Osteocyte (in vitro differentiated cells): ENCODE results near the gene ERCC3. TPM values are rescaled to one million over a fixed set of nuclear protein-coding genes. Genes with fewer than 3 reads are reported as not detected.

Experiments used
- DNase-seq: peaks from one replicate; pipeline ENCODE4 v3.0.0; 2021; ENCODE audit warnings: mixed read lengths; ENCODE audit not compliant: unreplicated experiment; ENCODE audit errors: extremely low spot score
- H3K27ac Mint-ChIP-seq: one replicate; pipeline ENCODE4 v1.8.0; 2021; ENCODE audit warnings: mild to moderate bottlenecking, mixed read lengths; ENCODE audit not compliant: unreplicated experiment
- H3K27me3 Mint-ChIP-seq: one replicate; pipeline ENCODE4 v1.8.0; 2021; ENCODE audit warnings: mixed read lengths; ENCODE audit not compliant: unreplicated experiment
- H3K36me3 Mint-ChIP-seq: one replicate; pipeline ENCODE4 v1.8.0; 2021; ENCODE audit warnings: mixed read lengths; ENCODE audit not compliant: unreplicated experiment
- H3K4me1 Mint-ChIP-seq: one replicate; pipeline ENCODE4 v1.8.0; 2021; ENCODE audit warnings: mixed read lengths; ENCODE audit not compliant: unreplicated experiment
- H3K4me3 Mint-ChIP-seq: one replicate; pipeline ENCODE4 v1.8.0; 2021; ENCODE audit warnings: mild to moderate bottlenecking, moderate library complexity, mixed read lengths; ENCODE audit not compliant: unreplicated experiment
- H3K9me3 Mint-ChIP-seq: one replicate; pipeline ENCODE4 v1.8.0; 2021; ENCODE audit warnings: mixed read lengths; ENCODE audit not compliant: unreplicated experiment
- CTCF ChIP-seq: fragments of 200-600 bp; sonication (generic); IDR thresholded peaks from 2 replicates; pipeline ENCODE4 v1.5.0; 2021; ENCODE audit warnings: antibody characterized with exemption, mild to moderate bottlenecking, moderate library complexity
- total RNA-seq: library from RNA; stranded (reverse); gene quantifications from 2 replicates; pipeline ENCODE4 v1.2.1, GENCODE V29; 2021

ERCC3 gene
- total RNA-seq, 1 donor from 2014 or later: 50.3 TPM

GRCh38 chr2:127330753-127331152 lies 36.8 kb upstream of the ERCC3 start:
- H3K36me3 Mint-ChIP-seq: peaks cover 33% of the 10 kb centered on the region
- TF ChIP-seq CTCF: no peak

DNA sequence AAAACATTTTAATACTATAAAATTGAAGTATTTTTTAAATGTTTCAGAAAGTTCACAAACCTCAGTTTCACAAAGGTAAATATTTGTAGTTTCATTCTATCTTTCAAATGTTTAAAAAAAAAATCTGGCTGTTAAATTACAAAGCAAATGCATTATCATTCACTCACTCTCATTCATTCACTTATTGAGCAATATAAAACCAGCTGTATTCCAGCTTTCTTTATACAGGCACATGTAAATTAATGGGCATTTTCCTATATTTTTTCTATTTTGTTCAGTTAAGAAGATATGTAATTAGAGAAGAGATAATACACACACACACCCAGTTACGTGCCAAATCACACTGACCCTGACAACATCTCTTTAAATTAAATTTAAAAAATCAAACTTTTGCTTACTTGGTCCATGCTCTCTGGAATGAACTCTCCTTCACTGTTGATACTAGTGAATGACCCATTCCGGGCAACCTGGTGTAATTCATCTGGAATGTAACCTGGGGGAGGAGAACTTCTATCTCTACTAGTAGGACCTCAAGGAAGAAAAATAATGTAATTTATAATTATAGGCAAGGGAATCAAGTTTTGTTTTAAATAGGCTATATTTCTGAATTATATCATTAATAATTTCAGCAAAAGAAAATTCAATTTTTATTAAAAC lies 32.5 kb upstream of the ERCC3 start:
- H3K4me1 Mint-ChIP-seq: no peaks in the 10 kb centered on the region
- TF ChIP-seq CTCF: no peak
- H3K9me3 Mint-ChIP-seq: no peaks in the 10 kb centered on the region
- H3K4me3 Mint-ChIP-seq: no peak overlapping the region
- H3K36me3 Mint-ChIP-seq: peaks cover 17% of the 10 kb centered on the region
- no peak overlapping the region for H3K27ac Mint-ChIP-seq
- DNase-seq: no peak
- no peaks in the 10 kb centered on the region for H3K27me3 Mint-ChIP-seq

More at GRCh38 chr2:127330753-127331152, 36.8 kb upstream of the ERCC3 start:
- H3K4me1 Mint-ChIP-seq: no peaks in the 10 kb centered on the region
- no peak for DNase-seq
- H3K9me3 Mint-ChIP-seq: no peaks in the 10 kb centered on the region
- no peak overlapping the region for H3K4me3 Mint-ChIP-seq
- no peaks in the 10 kb centered on the region for H3K27me3 Mint-ChIP-seq
- H3K27ac Mint-ChIP-seq: no peak overlapping the region

GRCh38 chr2:127324635-127325034 lies 30.7 kb upstream of the ERCC3 start:
- no peak overlapping the region for H3K27ac Mint-ChIP-seq
- H3K4me3 Mint-ChIP-seq: no peak overlapping the region
- no peak for DNase-seq
- H3K9me3 Mint-ChIP-seq: peaks cover 9% of the 10 kb centered on the region
- H3K4me1 Mint-ChIP-seq: no peaks in the 10 kb centered on the region
- peaks cover 30% of the 10 kb centered on the region for H3K36me3 Mint-ChIP-seq
- H3K27me3 Mint-ChIP-seq: no peaks in the 10 kb centered on the region
- peak; percentile 81 for TF ChIP-seq CTCF

DNA sequence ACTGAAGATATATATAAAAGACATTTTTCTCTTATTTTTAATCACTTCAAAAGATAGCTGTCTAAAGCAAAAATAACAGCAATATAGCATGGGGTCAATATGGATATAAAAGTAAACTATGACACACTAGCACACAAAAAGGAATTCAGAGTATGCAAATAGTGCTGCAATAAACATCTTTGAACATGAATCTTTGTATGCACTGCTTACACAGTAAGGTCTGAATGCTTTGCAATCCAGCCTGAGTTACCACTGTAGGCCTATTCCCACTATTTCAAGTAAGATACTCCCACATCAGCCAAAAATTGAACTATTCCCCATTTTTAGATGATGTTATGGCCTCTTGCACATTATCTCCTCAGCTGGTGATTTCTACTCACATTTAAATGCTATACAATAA lies 27.4 kb upstream of the ERCC3 start:
- Mint-ChIP-seq H3K4me1 (no peaks in the 10 kb centered on the region), H3K36me3 (peaks cover 38% of the 10 kb centered on the region), H3K27ac (no peak overlapping the region), H3K4me3 (no peak overlapping the region), H3K27me3 (no peaks in the 10 kb centered on the region), H3K9me3 (peaks cover 9% of the 10 kb centered on the region)
- no peak for DNase-seq
- no peak for TF ChIP-seq CTCF

DNA sequence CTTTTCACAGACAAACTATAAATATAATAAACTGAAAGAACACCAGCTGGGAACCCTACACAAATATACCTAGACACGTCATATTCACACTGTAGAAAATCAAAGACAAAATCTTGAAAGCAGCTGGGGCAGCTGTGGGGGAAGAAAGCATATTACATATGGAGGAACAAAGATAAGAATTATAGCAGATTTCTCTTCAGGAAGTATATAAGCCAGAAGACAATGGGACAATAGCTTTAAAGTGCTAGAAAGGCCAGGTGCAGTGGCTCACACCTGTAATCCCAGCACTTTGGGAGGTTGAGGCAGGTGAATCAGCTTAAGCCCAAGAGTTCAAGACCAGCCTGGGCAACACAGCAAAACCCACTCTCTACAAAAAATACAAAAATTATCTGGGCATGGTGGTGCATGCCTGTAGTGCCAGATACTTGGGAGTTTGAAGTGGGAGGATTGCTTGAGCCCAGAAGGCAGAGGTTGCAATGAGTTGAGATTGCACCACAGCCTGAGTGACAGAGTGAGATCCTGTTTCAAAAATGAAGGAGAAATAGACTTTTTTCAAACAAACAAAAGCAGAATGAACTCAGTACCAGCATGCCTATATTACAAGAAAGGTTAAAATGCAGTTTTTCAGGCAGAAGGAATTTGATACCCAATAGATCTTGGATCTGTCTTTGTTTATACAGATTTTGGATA lies 26.8 kb upstream of the ERCC3 start:
- Mint-ChIP-seq H3K27ac (no peak overlapping the region), H3K36me3 (peaks cover 37% of the 10 kb centered on the region), H3K4me3 (no peak overlapping the region), H3K9me3 (peaks cover 9% of the 10 kb centered on the region), H3K27me3 (no peaks in the 10 kb centered on the region), H3K4me1 (no peaks in the 10 kb centered on the region)
- DNase-seq: no peak
- TF ChIP-seq CTCF: no peak
